ENCODE results near the gene RTP3.
"Not testable (repeated sequence)": the region's sequence is repeated elsewhere in the genome, so short reads cannot be mapped to it uniquely, and the experiment has no call there.

- not testable (repeated sequence) for TF ChIP-seq CTCF, POLR2A (IDR thresholded peaks at IDR 0.05)
These were observed 3.3 kb upstream of the RTP3 start for GRCh38 chr3:46494491-46494890.

All from thyroid gland (tissue), 4 donors.